ENCODE results near the gene PHLPP1.

GRCh38 chr18:63025251-63026090, 310.1 kb downstream of the PHLPP1 start:
- peak; percentile 10 for TF ChIP-seq CTCF (IDR thresholded peaks at IDR 0.05; ENCODE audit: low read depth, low read length)
- TF ChIP-seq POLR2A (IDR thresholded peaks at IDR 0.05; ENCODE audit: extremely low read depth, insufficient read length): no peak
- TF ChIP-seq MYC (IDR thresholded peaks at IDR 0.05; ENCODE audit: low read depth, low read length): no peak
- no peak for TF ChIP-seq MAX (IDR thresholded peaks at IDR 0.05; ENCODE audit: low read depth, low read length)

All from NB4 (cell line).